ENCODE measurements around the gene SPIRE2. TPM values are rescaled to one million over a fixed set of nuclear protein-coding genes. Genes with fewer than 3 reads are reported as not detected.

SPIRE2 gene
- total RNA-seq, 1 experiment from 2014 or later = 29.6 TPM

DNA sequence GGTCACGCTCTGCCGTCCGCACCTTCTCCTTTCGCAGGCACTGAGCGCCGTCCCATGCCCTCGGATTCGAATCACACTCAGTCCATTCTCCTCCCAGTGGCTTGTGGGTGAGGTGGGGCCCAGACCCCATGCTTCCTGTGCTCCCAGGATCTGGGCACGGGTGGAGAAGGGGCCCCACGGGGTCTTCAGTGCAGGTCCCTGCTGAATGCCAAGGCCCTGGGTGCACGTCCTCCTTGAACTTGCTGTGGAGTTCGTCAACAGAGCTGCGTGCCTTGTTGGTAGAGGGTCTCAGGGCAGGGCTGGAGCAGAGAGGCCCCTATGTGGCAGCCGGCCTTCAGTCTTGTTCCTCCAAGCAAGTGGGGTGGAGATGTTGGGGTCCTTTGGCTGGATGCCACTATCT lies 83.1 kb downstream of the SPIRE2 start:
- Mint-ChIP-seq H3K27ac (ENCODE audit: unreplicated experiment) (no peak overlapping the region), H3K4me3 (ENCODE audit: unreplicated experiment) (no peak overlapping the region), H3K9me3 (ENCODE audit: unreplicated experiment) (no peaks in the 10 kb centered on the region), H3K27me3 (ENCODE audit: insufficient read depth, unreplicated experiment) (no peaks in the 10 kb centered on the region), H3K4me1 (ENCODE audit: low read depth, unreplicated experiment) (no peaks in the 10 kb centered on the region), H3K36me3 (ENCODE audit: insufficient read depth, unreplicated experiment) (peaks cover 87% of the 10 kb centered on the region)
- no peak for DNase-seq
- POLR2A ChIA-PET = no interaction called here
- Histone ChIP-seq H3K4me1 (no peaks in the 10 kb centered on the region), H3K36me3 (ENCODE audit: control insufficient read depth, insufficient read depth, low read length) (peaks cover 9% of the 10 kb centered on the region), H3K27me3 (replicated peaks; ENCODE audit: control insufficient read depth, insufficient read depth, low read length) (no peaks in the 10 kb centered on the region), H3K9me3 (no peaks in the 10 kb centered on the region), H3K4me3 (ENCODE audit: low read depth, low read length) (no peak overlapping the region)
- TF ChIP-seq CTCF (IDR thresholded peaks at IDR 0.05; ENCODE audit: insufficient read depth in 1 of 2, low read depth in 1 of 2, low read length in 1 of 2, severe bottlenecking in 1 of 2, unreplicated experiment in 1 of 2) = no peak
- no TSS peak for BruUV-seq (replicated peaks)
- intact Hi-C loops (cut with micrococcal nuclease; ENCODE audit: unreplicated experiment) = no loop called here
- CTCF ChIA-PET = no interaction called here

DNA sequence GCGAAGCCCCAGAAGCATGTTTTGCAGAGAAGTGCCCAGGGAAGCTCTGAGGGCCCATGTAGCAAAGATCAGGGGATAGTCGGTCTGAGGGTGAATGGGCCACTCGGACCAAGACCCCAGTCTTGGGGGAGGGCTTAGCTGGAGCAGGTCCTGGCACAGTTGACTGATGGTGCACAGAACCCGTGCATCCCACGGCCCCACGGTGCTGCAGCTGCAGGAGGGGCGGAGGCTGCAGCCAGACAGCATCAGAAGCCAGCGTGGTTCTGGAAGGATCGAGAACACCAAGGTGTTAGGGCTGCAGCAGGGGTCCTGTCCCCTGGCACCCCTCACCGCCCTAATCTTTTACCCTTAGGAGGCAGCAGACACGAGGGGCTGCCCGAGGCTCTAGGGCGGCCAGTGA lies 83.9 kb downstream of the SPIRE2 start:
- H3K4me1 ChIP-seq = 0 out of 2 replicates have a peak, but pooled peaks cover under 1% of the 10 kb centered on the region
- Mint-ChIP-seq H3K36me3 (ENCODE audit: insufficient read depth, unreplicated experiment) (peaks cover 80% of the 10 kb centered on the region), H3K27me3 (ENCODE audit: insufficient read depth, unreplicated experiment) (no peaks in the 10 kb centered on the region), H3K27ac (ENCODE audit: unreplicated experiment) (peak overlapping the region; percentile 61), H3K4me1 (ENCODE audit: low read depth, unreplicated experiment) (no peaks in the 10 kb centered on the region), H3K4me3 (ENCODE audit: unreplicated experiment) (no peak overlapping the region), H3K9me3 (ENCODE audit: unreplicated experiment) (no peaks in the 10 kb centered on the region)
- no peak for DNase-seq
- POLR2A ChIA-PET = no interaction called here
- intact Hi-C loops (cut with micrococcal nuclease; ENCODE audit: unreplicated experiment) = no loop called here
- CTCF ChIA-PET = no interaction called here
- H3K4me3 ChIP-seq (ENCODE audit: low read depth, low read length) = no peak overlapping the region
- no peak for TF ChIP-seq CTCF (IDR thresholded peaks at IDR 0.05; ENCODE audit: insufficient read depth in 1 of 2, low read depth in 1 of 2, low read length in 1 of 2, severe bottlenecking in 1 of 2, unreplicated experiment in 1 of 2)
- BruUV-seq (replicated peaks) = no TSS peak
- peaks cover 3% of the 10 kb centered on the region for H3K36me3 ChIP-seq (ENCODE audit: control insufficient read depth, insufficient read depth, low read length)
- H3K27me3 ChIP-seq (replicated peaks; ENCODE audit: control insufficient read depth, insufficient read depth, low read length) = no peaks in the 10 kb centered on the region
- no peaks in the 10 kb centered on the region for H3K9me3 ChIP-seq

DNA sequence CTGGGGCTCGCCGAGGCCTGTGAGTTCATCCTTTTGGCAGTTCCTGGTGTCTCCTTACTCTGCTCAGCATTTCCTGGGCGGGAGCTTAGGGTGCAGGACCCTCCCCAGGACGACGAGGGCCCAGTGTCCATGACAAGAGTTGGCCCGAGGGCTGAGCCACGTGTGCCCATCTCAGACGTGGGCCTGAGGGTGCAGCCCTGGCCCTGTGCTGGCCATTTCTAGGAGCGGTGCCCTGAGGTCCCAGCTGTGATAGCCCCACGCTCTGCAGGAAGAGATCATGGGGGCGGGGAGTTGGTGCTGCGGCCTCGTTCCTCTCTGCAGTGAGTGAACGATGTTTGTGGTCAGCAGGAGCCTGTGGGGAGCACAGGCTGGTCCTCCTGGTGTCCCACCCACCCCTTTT lies 84.4 kb downstream of the SPIRE2 start:
- POLR2A ChIA-PET = no interaction called here
- H3K4me1 Mint-ChIP-seq (ENCODE audit: low read depth, unreplicated experiment) = no peaks in the 10 kb centered on the region

More for the DNA sequence above, 84.4 kb downstream of the SPIRE2 start:
- Mint-ChIP-seq H3K36me3 (ENCODE audit: insufficient read depth, unreplicated experiment) (peaks cover 80% of the 10 kb centered on the region), H3K9me3 (ENCODE audit: unreplicated experiment) (no peaks in the 10 kb centered on the region), H3K4me3 (ENCODE audit: unreplicated experiment) (no peak overlapping the region), H3K27ac (ENCODE audit: unreplicated experiment) (peak overlapping the region; percentile 61), H3K27me3 (ENCODE audit: insufficient read depth, unreplicated experiment) (no peaks in the 10 kb centered on the region)
- H3K4me1 ChIP-seq = 0 out of 2 replicates have a peak, but pooled peaks cover 5% of the 10 kb centered on the region
- H3K36me3 ChIP-seq (ENCODE audit: control insufficient read depth, insufficient read depth, low read length) = peaks cover 3% of the 10 kb centered on the region
- no peaks in the 10 kb centered on the region for H3K27me3 ChIP-seq (replicated peaks; ENCODE audit: control insufficient read depth, insufficient read depth, low read length)
- CTCF ChIA-PET = no interaction called here
- no peaks in the 10 kb centered on the region for H3K9me3 ChIP-seq
- H3K4me3 ChIP-seq (ENCODE audit: low read depth, low read length) = no peak overlapping the region
- TF ChIP-seq CTCF (IDR thresholded peaks at IDR 0.05; ENCODE audit: insufficient read depth in 1 of 2, low read depth in 1 of 2, low read length in 1 of 2, severe bottlenecking in 1 of 2, unreplicated experiment in 1 of 2) = no peak
- DNase-seq = no peak
- BruUV-seq (replicated peaks) = no TSS peak
- intact Hi-C loops (cut with micrococcal nuclease; ENCODE audit: unreplicated experiment) = no loop called here

All from Caco-2 (cell line).